Adrenal gland (tissue), 5 donors: ENCODE data around the gene BPIFB1.

Experiments used
- POLR2A ChIP-seq, 2 donors: fragments of 450-650 bp; IDR thresholded peaks; one replicate each; pipeline ENCODE4 v1.6.1; 2017; ENCODE audit warnings: antibody characterized with exemption in 2 of 2, mild to moderate bottlenecking in 2 of 2, moderate library complexity in 1 of 2
- TF ChIP-seq, protein P1 (sequence below), 6 experiments: fragments of 450-650 bp in 4 of 6; fragments of 200-600 bp in 2 of 6; sonication (generic) in 1 of 6; IDR thresholded peaks; 1 replicate in 5 of 6; 2 replicates in 1 of 6; pipeline versions ENCODE4 v1.5.1 to v1.8.0; 2016 to 2021; ENCODE audit warnings: antibody characterized with exemption in 6 of 6, mild to moderate bottlenecking in 2 of 6, moderate library complexity in 1 of 6
- donor health status: DM: no; HTN: no; CAD: no.

DNA sequence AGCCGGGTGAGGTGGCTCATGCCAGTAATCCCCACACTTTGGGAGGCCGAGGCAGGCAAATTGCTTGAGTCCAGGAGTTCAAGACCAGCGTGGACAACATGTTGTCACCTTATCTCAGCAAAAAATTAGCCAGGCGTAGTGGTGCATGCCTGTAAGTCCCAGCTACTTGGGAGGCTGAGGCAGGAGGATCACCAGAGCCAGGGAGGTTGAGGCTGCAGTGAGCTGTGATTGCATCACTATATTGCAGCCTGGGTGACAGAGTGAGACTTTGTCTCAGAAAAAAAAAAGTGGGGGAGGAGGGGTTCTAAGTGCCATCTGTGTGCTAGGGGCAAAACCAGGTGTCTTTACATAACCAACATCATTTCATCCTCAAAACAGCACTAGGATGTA lies 70.0 kb downstream of the BPIFB1 start:
- TF ChIP-seq, protein P1, sequence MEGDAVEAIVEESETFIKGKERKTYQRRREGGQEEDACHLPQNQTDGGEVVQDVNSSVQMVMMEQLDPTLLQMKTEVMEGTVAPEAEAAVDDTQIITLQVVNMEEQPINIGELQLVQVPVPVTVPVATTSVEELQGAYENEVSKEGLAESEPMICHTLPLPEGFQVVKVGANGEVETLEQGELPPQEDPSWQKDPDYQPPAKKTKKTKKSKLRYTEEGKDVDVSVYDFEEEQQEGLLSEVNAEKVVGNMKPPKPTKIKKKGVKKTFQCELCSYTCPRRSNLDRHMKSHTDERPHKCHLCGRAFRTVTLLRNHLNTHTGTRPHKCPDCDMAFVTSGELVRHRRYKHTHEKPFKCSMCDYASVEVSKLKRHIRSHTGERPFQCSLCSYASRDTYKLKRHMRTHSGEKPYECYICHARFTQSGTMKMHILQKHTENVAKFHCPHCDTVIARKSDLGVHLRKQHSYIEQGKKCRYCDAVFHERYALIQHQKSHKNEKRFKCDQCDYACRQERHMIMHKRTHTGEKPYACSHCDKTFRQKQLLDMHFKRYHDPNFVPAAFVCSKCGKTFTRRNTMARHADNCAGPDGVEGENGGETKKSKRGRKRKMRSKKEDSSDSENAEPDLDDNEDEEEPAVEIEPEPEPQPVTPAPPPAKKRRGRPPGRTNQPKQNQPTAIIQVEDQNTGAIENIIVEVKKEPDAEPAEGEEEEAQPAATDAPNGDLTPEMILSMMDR (IDR thresholded peaks at IDR 0.05) = no peak
- no peak for TF ChIP-seq POLR2A (IDR thresholded peaks at IDR 0.05)
